Measurements from ENCODE around the gene LRRC4C. TPM values are rescaled to one million over a fixed set of nuclear protein-coding genes. Genes with fewer than 3 reads are reported as not detected.

LRRC4C gene
- total RNA-seq: 1 to 10 TPM in 2 of 6 donors, under 1 TPM in 2, not detected in 2; 0.37 to 1.2 (median 1.0) TPM

DNA sequence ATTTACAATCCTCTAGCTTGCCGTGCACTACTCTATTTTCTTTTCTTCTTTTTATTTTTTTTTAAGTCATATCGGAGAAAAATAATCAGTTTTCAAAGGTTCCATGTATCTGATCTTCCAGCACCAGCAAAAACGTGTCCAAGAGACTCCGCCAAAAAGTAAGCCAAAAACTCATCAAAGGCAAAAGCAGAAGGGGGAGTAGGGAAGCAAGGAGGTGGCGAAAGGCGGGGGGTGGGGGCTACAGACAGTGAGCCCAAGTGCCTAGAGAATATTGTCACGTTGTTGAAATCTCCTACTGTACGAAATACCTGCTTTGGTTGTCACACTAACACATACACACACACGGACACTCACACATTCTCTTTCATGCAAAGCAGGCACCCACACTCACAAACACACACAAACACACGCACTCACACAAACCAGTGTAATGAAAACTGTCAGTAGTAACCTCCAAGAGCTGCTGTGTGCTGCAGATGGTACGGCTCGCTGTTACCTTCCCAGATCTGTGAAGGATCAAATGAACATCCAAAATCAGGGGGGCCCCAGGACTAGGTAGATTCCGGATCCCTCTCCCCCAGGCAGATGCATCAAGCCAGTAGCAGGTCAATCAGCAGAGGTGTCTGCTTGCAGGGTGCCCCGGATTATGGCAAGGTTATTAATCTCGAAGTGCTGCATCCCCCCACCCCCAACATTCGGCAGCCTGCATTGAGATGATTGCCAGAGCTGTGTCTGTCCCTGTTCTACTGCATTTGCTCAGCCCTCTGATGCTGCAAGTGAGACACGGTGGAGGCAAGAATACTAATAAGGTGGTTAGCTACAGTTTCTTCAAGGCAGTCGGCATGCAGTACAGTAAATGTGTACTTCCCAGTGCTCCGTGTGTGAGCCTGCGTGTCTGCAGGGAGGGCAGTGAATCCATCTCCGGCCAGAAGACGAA is at the start of gene LRRC4C:
Gene LRRC4C, minus strand, starts transcription at position 188 of the 937 bp plus-strand sequence.
- no peak for ATAC-seq (ENCODE audit: low FRiP score in 2 of 2)
- no peak within 1 kb of the TSS for H3K4me3 ChIP-seq
- TF ChIP-seq, protein P1, sequence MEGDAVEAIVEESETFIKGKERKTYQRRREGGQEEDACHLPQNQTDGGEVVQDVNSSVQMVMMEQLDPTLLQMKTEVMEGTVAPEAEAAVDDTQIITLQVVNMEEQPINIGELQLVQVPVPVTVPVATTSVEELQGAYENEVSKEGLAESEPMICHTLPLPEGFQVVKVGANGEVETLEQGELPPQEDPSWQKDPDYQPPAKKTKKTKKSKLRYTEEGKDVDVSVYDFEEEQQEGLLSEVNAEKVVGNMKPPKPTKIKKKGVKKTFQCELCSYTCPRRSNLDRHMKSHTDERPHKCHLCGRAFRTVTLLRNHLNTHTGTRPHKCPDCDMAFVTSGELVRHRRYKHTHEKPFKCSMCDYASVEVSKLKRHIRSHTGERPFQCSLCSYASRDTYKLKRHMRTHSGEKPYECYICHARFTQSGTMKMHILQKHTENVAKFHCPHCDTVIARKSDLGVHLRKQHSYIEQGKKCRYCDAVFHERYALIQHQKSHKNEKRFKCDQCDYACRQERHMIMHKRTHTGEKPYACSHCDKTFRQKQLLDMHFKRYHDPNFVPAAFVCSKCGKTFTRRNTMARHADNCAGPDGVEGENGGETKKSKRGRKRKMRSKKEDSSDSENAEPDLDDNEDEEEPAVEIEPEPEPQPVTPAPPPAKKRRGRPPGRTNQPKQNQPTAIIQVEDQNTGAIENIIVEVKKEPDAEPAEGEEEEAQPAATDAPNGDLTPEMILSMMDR (IDR thresholded peaks at IDR 0.05): no peak
- TF ChIP-seq POLR2AphosphoS5 (IDR thresholded peaks at IDR 0.05): no peak
- no peaks in the 10 kb centered on the region for H3K36me3 ChIP-seq
- peaks cover 0 to 5% (median 0%) of the 10 kb centered on the region in 4 donors for H3K4me1 ChIP-seq
- WGBS, 2 donors: 20 to 21% methylated on average over 19 to 22 of the region's 22 CpGs
- H3K27me3 ChIP-seq: no peaks in the 10 kb centered on the region
- H3K27ac ChIP-seq: no peak within 1 kb of the TSS
- H3K9me3 ChIP-seq: no peaks in the 10 kb centered on the region
- DNase-seq: no peak

DNA sequence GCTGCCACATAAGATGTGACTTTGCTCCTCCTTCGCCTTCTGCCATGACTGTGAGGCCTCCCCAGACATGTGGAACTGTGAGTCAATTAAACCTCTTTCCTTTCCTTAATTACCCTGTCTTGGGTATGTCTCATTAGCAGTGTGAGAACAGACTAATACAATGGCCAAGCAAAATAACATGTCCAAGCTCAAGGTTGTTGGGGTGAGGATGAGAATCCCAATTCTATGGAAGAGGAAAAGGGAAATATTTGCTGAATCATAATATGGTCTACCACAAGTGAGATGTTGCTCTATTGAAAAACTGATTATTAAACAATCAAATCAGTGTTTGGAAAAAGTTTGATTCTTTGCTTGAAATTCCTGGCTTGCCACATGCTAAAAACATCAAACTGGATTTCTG is 48.7 kb upstream of the LRRC4C start:
- H3K4me3 ChIP-seq: no peak overlapping the region
- DNase-seq (no peak), ATAC-seq (ENCODE audit: low FRiP score in 2 of 2) (no peak)
- H3K4me1 ChIP-seq: no peaks in the 10 kb centered on the region
- H3K27me3 ChIP-seq: no peaks in the 10 kb centered on the region
- 88 to 90% methylated on average over 1 of the region's 1 CpG for WGBS, 2 donors
- no peak overlapping the region for H3K27ac ChIP-seq
- TF ChIP-seq POLR2AphosphoS5 (IDR thresholded peaks at IDR 0.05): no peak
- no peak for TF ChIP-seq POLR2A (IDR thresholded peaks at IDR 0.05)
- no peak for TF ChIP-seq EP300 (IDR thresholded peaks at IDR 0.05)
- TF ChIP-seq, protein P1 (IDR thresholded peaks at IDR 0.05): no peak
- H3K9me3 ChIP-seq: no peaks in the 10 kb centered on the region
- no peaks in the 10 kb centered on the region for H3K36me3 ChIP-seq

DNA sequence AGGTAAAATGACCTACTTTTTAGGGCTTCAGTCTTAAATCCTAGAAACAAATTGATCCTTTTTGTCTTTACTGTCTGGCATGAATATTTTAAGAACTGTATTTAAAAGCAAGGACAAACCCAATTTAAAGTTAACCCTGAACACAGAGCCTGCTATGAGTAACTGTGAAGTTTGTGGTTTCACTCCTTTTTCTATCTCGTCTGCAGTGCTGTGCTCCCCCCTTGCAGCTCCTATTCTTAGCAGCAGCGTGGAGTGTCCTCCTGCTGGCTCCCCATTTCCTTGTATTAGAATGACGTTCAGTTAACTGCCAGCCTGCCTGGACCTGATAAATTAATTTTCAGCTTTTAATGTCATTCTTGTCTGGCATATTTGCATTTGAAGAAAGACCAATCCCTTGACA is 40.0 kb upstream of the LRRC4C start:
- Histone ChIP-seq H3K4me3 (no peak overlapping the region), H3K27ac (no peak overlapping the region), H3K4me1 (no peaks in the 10 kb centered on the region), H3K36me3 (no peaks in the 10 kb centered on the region), H3K9me3 (no peaks in the 10 kb centered on the region), H3K27me3 (no peaks in the 10 kb centered on the region)
- ATAC-seq (ENCODE audit: low FRiP score in 2 of 2) (no peak), DNase-seq (no peak)
- no peak for TF ChIP-seq POLR2A (IDR thresholded peaks at IDR 0.05)
- TF ChIP-seq, protein P1 (IDR thresholded peaks at IDR 0.05): no peak
- no peak for TF ChIP-seq EP300 (IDR thresholded peaks at IDR 0.05)
- TF ChIP-seq POLR2AphosphoS5 (IDR thresholded peaks at IDR 0.05): no peak
- 15 to 17% methylated on average over 3 of the region's 3 CpGs for WGBS, 2 donors

DNA sequence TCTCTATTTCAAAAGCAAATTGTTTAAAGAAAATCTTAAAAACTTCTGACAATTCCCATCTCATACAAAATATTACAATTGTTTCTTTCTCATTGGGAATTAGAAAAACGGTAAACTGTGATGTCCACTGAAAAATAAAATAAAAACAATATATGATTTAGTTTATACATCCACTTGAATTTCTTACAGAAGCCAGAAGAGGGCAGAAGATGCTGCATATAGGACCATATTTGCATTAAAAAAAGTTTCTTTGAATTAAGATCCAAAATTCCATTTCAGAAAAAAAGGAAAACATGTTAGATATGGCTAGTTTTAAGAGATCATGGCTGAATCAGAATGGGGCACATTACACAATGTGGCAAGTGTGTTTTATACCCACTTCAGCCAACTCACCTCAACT is 39.3 kb upstream of the LRRC4C start:
- Histone ChIP-seq H3K27me3 (no peaks in the 10 kb centered on the region), H3K4me1 (no peaks in the 10 kb centered on the region), H3K4me3 (no peak overlapping the region), H3K9me3 (no peaks in the 10 kb centered on the region), H3K27ac (no peak overlapping the region), H3K36me3 (no peaks in the 10 kb centered on the region)
- 2 to 7% methylated on average over 1 of the region's 1 CpG for WGBS, 2 donors
- ATAC-seq (ENCODE audit: low FRiP score in 2 of 2) (no peak), DNase-seq (no peak)
- TF ChIP-seq EP300 (IDR thresholded peaks at IDR 0.05): no peak
- no peak for TF ChIP-seq POLR2AphosphoS5 (IDR thresholded peaks at IDR 0.05)
- TF ChIP-seq, protein P1 (IDR thresholded peaks at IDR 0.05): no peak
- TF ChIP-seq POLR2A (IDR thresholded peaks at IDR 0.05): no peak
